Natural killer cell (primary cell): ENCODE data around the gene SPEF2. TPM values are rescaled to one million over a fixed set of nuclear protein-coding genes. Genes with fewer than 3 reads are reported as not detected.
A peak's percentile ranks its signal among the peaks of the same experiment; 100 is the strongest.

ENCODE experiments used
- ATAC-seq, 3 donors: fragments of 150-1000 bp in 2 of 3; fragments of 200-7000 bp in 1 of 3; cut with Tn5 transposase; 1 replicate in 1 of 3; 2 replicates in 2 of 3; pipeline ENCODE4 v1.10.0; 2021; ENCODE audit warnings: mild to moderate bottlenecking in 2 of 3, moderate library complexity in 2 of 3
- DNase-seq, 2 donors: peaks; one replicate each; pipeline versions ENCODE4 v3.0.0 to v3.0.0-alpha.2; 2013 to 2021; ENCODE audit warnings: mixed read lengths in 1 of 2
- H3K27ac ChIP-seq: one replicate; pipeline ENCODE4 v1.5.1; 2013; ENCODE audit warnings: mild to moderate bottlenecking, low read length
- H3K27me3 ChIP-seq: one replicate; pipeline ENCODE4 v1.6.1; 2013; ENCODE audit warnings: low read length; ENCODE audit not compliant: control insufficient read depth, insufficient read depth
- H3K36me3 ChIP-seq: one replicate; pipeline ENCODE4 v1.6.1; 2013; ENCODE audit warnings: low read length; ENCODE audit not compliant: control insufficient read depth, insufficient read depth
- H3K4me1 ChIP-seq: one replicate; pipeline ENCODE4 v1.6.1; 2013; ENCODE audit warnings: low read length; ENCODE audit not compliant: control insufficient read depth, insufficient read depth
- H3K4me3 ChIP-seq: one replicate; pipeline ENCODE4 v1.5.1; 2013; ENCODE audit warnings: low read length
- H3K9me3 ChIP-seq: one replicate; pipeline ENCODE4 v1.6.1; 2013; ENCODE audit warnings: low read length; ENCODE audit not compliant: control insufficient read depth, insufficient read depth
- H3K27ac Mint-ChIP-seq, 2 donors: one replicate each; pipeline ENCODE4 v1.8.0; 2022; ENCODE audit warnings: mild to moderate bottlenecking in 2 of 2, mixed read lengths in 2 of 2, moderate library complexity in 1 of 2
- H3K27me3 Mint-ChIP-seq, 2 donors: one replicate each; pipeline ENCODE4 v1.8.0; 2022; ENCODE audit warnings: low read depth in 2 of 2, mixed read lengths in 2 of 2
- H3K36me3 Mint-ChIP-seq: one replicate; pipeline ENCODE4 v1.8.0; 2022; ENCODE audit warnings: mixed read lengths
- H3K4me1 Mint-ChIP-seq, 2 donors: one replicate each; pipeline ENCODE4 v1.8.0; 2022; ENCODE audit warnings: mixed read lengths in 2 of 2
- H3K4me3 Mint-ChIP-seq: one replicate; pipeline ENCODE4 v1.8.0; 2022; ENCODE audit warnings: mild to moderate bottlenecking, moderate library complexity, mixed read lengths
- H3K9me3 Mint-ChIP-seq, 2 donors: one replicate each; pipeline ENCODE4 v1.8.0; 2022; ENCODE audit warnings: mixed read lengths in 2 of 2
- WGBS: methylation state at CpG from one replicate; pipeline ENCODE4 v1.1.7; 2013; ENCODE audit warnings: missing lambda C conversion rate; ENCODE audit not compliant: insufficient coverage; 5-methylcytosine and 5-hydroxymethylcytosine counted together
- intact Hi-C: fragments of 100-400 bp; cut with micrococcal nuclease; formaldehyde crosslinking; loops from one replicate; pipeline ENCODE4 v1.14.2; 2022
- total RNA-seq, 4 donors: library from RNA; stranded (reverse); fragments of 120-200 nt in 1 of 4; gene quantifications; one replicate each; pipeline versions ENCODE4 v1.2.3 to v1.2.4, GENCODE V29; 2013 to 2022
- TF ChIP-seq, protein P1 (sequence below): fragments of 200-600 bp; IDR thresholded peaks from one replicate; pipeline ENCODE4 v1.8.0; 2022; ENCODE audit warnings: antibody characterized with exemption

Gene SPEF2
- total RNA-seq, 3 donors from 2014 or later (not counting 1 experiment from before 2014, with no cell fraction given), result 6.2 to 13.1 (median 8.5) TPM

GRCh38 chr5:35857606-35858205 is 240.0 kb downstream of the SPEF2 start:
- Mint-ChIP-seq H3K4me3 (peak overlapping the region; percentile 10), H3K9me3 (no peaks in the 10 kb centered on the region), H3K27me3 (peaks cover 0 to 3% of the 10 kb centered on the region in 2 donors), H3K36me3 (no peaks in the 10 kb centered on the region), H3K27ac (peak overlapping the region in 1 of 2 donors; percentile 15), H3K4me1 (peaks cover 28 to 29% of the 10 kb centered on the region in 2 donors)
- no peaks in the 10 kb centered on the region for H3K27me3 ChIP-seq
- no peaks in the 10 kb centered on the region for H3K9me3 ChIP-seq
- TF ChIP-seq, protein P1, sequence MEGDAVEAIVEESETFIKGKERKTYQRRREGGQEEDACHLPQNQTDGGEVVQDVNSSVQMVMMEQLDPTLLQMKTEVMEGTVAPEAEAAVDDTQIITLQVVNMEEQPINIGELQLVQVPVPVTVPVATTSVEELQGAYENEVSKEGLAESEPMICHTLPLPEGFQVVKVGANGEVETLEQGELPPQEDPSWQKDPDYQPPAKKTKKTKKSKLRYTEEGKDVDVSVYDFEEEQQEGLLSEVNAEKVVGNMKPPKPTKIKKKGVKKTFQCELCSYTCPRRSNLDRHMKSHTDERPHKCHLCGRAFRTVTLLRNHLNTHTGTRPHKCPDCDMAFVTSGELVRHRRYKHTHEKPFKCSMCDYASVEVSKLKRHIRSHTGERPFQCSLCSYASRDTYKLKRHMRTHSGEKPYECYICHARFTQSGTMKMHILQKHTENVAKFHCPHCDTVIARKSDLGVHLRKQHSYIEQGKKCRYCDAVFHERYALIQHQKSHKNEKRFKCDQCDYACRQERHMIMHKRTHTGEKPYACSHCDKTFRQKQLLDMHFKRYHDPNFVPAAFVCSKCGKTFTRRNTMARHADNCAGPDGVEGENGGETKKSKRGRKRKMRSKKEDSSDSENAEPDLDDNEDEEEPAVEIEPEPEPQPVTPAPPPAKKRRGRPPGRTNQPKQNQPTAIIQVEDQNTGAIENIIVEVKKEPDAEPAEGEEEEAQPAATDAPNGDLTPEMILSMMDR, result no peak
- H3K27ac ChIP-seq, result peak overlapping the region; percentile 96
- no peak for ATAC-seq
- intact Hi-C loops, result no loop called here
- H3K36me3 ChIP-seq, result peaks cover 19% of the 10 kb centered on the region
- peak overlapping the region; percentile 58 for H3K4me3 ChIP-seq
- 36% methylated on average over 1 of the region's 2 CpGs for WGBS
- H3K4me1 ChIP-seq, result peaks cover 11% of the 10 kb centered on the region
- peak in 1 of 2 donors; percentile 37 for DNase-seq

DNA sequence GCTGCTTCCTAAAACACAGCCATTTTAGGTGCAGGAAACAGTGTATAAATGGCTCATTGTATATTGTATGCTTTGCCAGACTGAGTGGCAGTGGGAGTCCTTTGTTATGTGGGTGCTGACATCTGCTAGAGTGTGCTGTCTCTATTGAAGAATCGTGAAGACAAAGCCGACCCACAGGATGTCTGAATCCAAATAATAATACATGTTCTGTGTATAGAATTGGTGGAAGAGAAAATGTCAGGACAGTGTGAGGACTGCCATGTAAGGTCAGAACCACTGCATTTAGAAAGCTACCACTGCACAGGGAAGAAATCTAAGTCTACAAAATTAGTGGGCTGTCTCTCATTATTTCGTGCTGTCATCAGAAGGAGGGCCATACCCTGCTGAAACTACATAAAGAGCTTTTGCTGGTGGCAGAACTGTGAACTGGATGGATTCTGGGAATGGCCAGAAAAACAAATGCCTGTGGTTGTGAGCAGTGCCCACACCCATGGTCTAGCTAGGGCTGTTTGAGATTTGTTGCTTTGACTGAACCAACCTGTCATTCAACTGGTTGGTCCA is 241.5 kb downstream of the SPEF2 start:
- H3K4me1 ChIP-seq, result peaks cover 4% of the 10 kb centered on the region
- TF ChIP-seq, protein P1, result no peak

GRCh38 chr5:35860686-35861085 is 243.0 kb downstream of the SPEF2 start:
- intact Hi-C loops, result no loop called here
- peaks cover 17 to 21% of the 10 kb centered on the region in 2 donors for H3K4me1 Mint-ChIP-seq

More for the DNA sequence above, 241.5 kb downstream of the SPEF2 start:
- Mint-ChIP-seq H3K4me3 (peak overlapping the region; percentile 56), H3K27me3 (peaks cover 0 to 5% of the 10 kb centered on the region in 2 donors), H3K27ac (peak overlapping the region in 1 of 2 donors; percentile 30), H3K9me3 (no peaks in the 10 kb centered on the region), H3K4me1 (peaks cover 26 to 30% of the 10 kb centered on the region in 2 donors), H3K36me3 (no peaks in the 10 kb centered on the region)
- ATAC-seq (peak; percentile 8 to 29 (median 29)), DNase-seq (peak in 1 of 2 donors; percentile 64)
- Histone ChIP-seq H3K27ac (peak overlapping the region; percentile 96), H3K36me3 (peaks cover 20% of the 10 kb centered on the region), H3K27me3 (no peaks in the 10 kb centered on the region), H3K9me3 (no peaks in the 10 kb centered on the region), H3K4me3 (peak overlapping the region; percentile 58)
- intact Hi-C loops, result no loop called here
- 24% methylated on average over 3 of the region's 3 CpGs for WGBS

More at GRCh38 chr5:35860686-35861085, 243.0 kb downstream of the SPEF2 start:
- peak overlapping the region; percentile 25 for H3K4me3 Mint-ChIP-seq
- Histone ChIP-seq H3K27me3 (no peaks in the 10 kb centered on the region), H3K27ac (peak overlapping the region; percentile 47), H3K9me3 (no peaks in the 10 kb centered on the region), H3K36me3 (peaks cover 23% of the 10 kb centered on the region), H3K4me3 (peak overlapping the region; percentile 58), H3K4me1 (peaks cover 4% of the 10 kb centered on the region)
- WGBS, result 100% methylated on average over 1 of the region's 1 CpG
- TF ChIP-seq, protein P1, result no peak
- H3K9me3 Mint-ChIP-seq, result no peaks in the 10 kb centered on the region
- DNase-seq, result no peak
- ATAC-seq, result no peak
- no peaks in the 10 kb centered on the region for H3K36me3 Mint-ChIP-seq
- H3K27ac Mint-ChIP-seq, result no peak overlapping the region
- H3K27me3 Mint-ChIP-seq, result peaks cover 0 to 5% of the 10 kb centered on the region in 2 donors
